Measurements from ENCODE around the gene UGT2B10. TPM values are rescaled to one million over a fixed set of nuclear protein-coding genes. Genes with fewer than 3 reads are reported as not detected.

Gene UGT2B10
- polyA plus RNA-seq, 1 experiment = not detected

- Histone ChIP-seq H3K4me3 (ENCODE audit: low read depth, low read length) (no peak overlapping the region), H3K27me3 (ENCODE audit: control insufficient read depth, insufficient read depth, low read length) (no peaks in the 10 kb centered on the region), H3K36me3 (ENCODE audit: control insufficient read depth, insufficient read depth, low read length) (no peaks in the 10 kb centered on the region)
- ChIA-PET CTCF (no interaction called here), POLR2A (no interaction called here)
- no peak for DNase-seq (ENCODE audit: low read depth)
- TF ChIP-seq CTCF (IDR thresholded peaks at IDR 0.05; ENCODE audit: insufficient read depth, low read depth, low read length) = no peak
These were observed 45.3 kb downstream of the UGT2B10 start for GRCh38 chr4:68861057-68861456.

DNA sequence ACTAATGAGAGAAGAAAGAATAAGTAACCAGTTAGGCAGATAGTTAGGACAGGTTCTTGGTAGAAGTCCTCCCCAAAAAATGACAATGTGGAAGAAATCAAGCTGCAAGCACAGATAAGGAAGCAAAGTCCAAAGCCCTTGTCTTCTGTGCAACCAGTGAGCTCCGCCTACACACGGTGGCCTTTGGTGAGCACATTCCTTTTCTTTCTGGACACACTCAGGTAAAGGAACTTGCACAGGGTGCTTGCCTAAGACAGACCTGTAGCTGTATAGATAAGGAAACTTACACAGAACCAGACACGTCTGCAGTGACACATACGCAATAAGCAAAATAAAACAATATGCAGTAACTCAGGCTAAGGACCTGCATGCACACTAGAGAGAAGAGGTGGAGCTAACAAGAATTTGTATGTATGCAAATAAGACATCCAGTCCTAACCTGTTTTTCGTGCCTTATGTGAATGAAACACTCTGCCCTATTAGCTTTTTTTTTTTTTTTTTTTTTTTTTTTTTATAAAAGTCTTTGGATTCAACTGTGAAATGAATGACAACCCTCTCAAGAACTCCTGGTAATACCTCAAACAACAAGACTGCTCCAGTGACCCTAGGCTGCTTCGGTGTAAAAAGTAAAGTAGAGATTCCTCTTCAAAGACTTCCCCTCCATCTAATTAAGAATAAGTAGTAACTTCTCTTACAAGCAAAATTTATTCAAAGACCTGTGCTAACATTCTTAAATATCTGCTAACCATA is 48.8 kb downstream of the UGT2B10 start:
- CTCF ChIA-PET = no interaction called here
- POLR2A ChIA-PET = no interaction called here

GRCh38 chr4:68865188-68865638 is 49.4 kb downstream of the UGT2B10 start:
- ChIA-PET POLR2A (no interaction called here), CTCF (no interaction called here)

More for the DNA sequence above, 48.8 kb downstream of the UGT2B10 start:
- H3K36me3 ChIP-seq (ENCODE audit: control insufficient read depth, insufficient read depth, low read length) = no peaks in the 10 kb centered on the region
- TF ChIP-seq CTCF (IDR thresholded peaks at IDR 0.05; ENCODE audit: insufficient read depth, low read depth, low read length) = no peak
- no peak for DNase-seq (ENCODE audit: low read depth)
- H3K4me3 ChIP-seq (ENCODE audit: low read depth, low read length) = no peak overlapping the region
- H3K27me3 ChIP-seq (ENCODE audit: control insufficient read depth, insufficient read depth, low read length) = no peaks in the 10 kb centered on the region

DNA sequence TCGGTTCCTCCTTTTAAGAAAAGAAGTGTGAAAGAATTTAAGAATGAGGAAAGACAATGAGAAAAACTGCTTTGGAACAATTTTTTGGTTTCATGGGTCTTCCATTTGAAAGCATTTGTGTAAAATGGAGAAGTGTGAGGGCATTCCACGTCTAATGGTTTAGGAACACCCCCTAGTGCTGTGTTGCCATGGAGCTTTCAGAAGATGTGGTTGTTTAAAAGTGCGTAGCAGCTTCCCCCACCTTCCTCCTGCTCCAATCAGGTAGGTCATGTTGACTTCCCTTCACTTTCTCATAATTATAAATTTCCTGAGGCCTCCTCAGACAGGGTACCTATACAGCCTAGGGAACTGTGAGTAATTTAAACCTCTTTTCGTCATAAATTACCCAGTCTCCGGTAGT is 50.0 kb downstream of the UGT2B10 start:
- CTCF ChIA-PET = no interaction called here
- no peaks in the 10 kb centered on the region for H3K27me3 ChIP-seq (ENCODE audit: control insufficient read depth, insufficient read depth, low read length)
- no peak for TF ChIP-seq CTCF (IDR thresholded peaks at IDR 0.05; ENCODE audit: insufficient read depth, low read depth, low read length)
- H3K36me3 ChIP-seq (ENCODE audit: control insufficient read depth, insufficient read depth, low read length) = no peaks in the 10 kb centered on the region
- POLR2A ChIA-PET = no interaction called here
- no peak for DNase-seq (ENCODE audit: low read depth)
- no peak overlapping the region for H3K4me3 ChIP-seq (ENCODE audit: low read depth, low read length)

More at GRCh38 chr4:68865188-68865638, 49.4 kb downstream of the UGT2B10 start:
- TF ChIP-seq CTCF (IDR thresholded peaks at IDR 0.05; ENCODE audit: insufficient read depth, low read depth, low read length) = no peak
- Histone ChIP-seq H3K36me3 (ENCODE audit: control insufficient read depth, insufficient read depth, low read length) (no peaks in the 10 kb centered on the region), H3K27me3 (ENCODE audit: control insufficient read depth, insufficient read depth, low read length) (no peaks in the 10 kb centered on the region), H3K4me3 (ENCODE audit: low read depth, low read length) (no peak overlapping the region)
- DNase-seq (ENCODE audit: low read depth) = no peak

- no peak for TF ChIP-seq CTCF (IDR thresholded peaks at IDR 0.05; ENCODE audit: insufficient read depth, low read depth, low read length)
- ChIA-PET POLR2A (no interaction called here), CTCF (no interaction called here)
- Histone ChIP-seq H3K4me3 (ENCODE audit: low read depth, low read length) (no peak overlapping the region), H3K36me3 (ENCODE audit: control insufficient read depth, insufficient read depth, low read length) (no peaks in the 10 kb centered on the region), H3K27me3 (ENCODE audit: control insufficient read depth, insufficient read depth, low read length) (no peaks in the 10 kb centered on the region)
- no peak for DNase-seq (ENCODE audit: low read depth)
These were observed 53.5 kb downstream of the UGT2B10 start for GRCh38 chr4:68869274-68869773.
